AG10803 (cell line): Measurements from ENCODE around the gene TK1.

ENCODE experiments used
- DNase-seq: peaks from one replicate; pipeline ENCODE4 v3.0.0; 2010; ENCODE audit warnings: low read depth
- H3K4me3 ChIP-seq: 2 replicates; pipeline ENCODE4 v1.5.1; 2011; ENCODE audit warnings: mild to moderate bottlenecking, low read length, control low read depth
- CTCF ChIP-seq: conservative IDR thresholded peaks from 2 replicates; pipeline ENCODE4 v1.5.1; 2011; ENCODE audit warnings: mild to moderate bottlenecking, low read length, control low read depth, inconsistent platforms

The TK1 gene

GRCh38 chr17:78183916-78184315 lies 2.9 kb downstream of the TK1 start:
- no peak overlapping the region for H3K4me3 ChIP-seq
- no peak for TF ChIP-seq CTCF
- DNase-seq, result no peak

GRCh38 chr17:78182504-78182903 lies 4.3 kb downstream of the TK1 start:
- DNase-seq, result no peak
- no peak overlapping the region for H3K4me3 ChIP-seq
- TF ChIP-seq CTCF, result no peak

- DNase-seq, result no peak
Measured at GRCh38 chr17:78180508-78180907, 6.3 kb downstream of the TK1 start.

GRCh38 chr17:78180083-78180482 lies 6.8 kb downstream of the TK1 start:
- H3K4me3 ChIP-seq, result no peak overlapping the region
- no peak for DNase-seq
- TF ChIP-seq CTCF, result no peak

More at GRCh38 chr17:78180508-78180907, 6.3 kb downstream of the TK1 start:
- H3K4me3 ChIP-seq, result no peak overlapping the region
- no peak for TF ChIP-seq CTCF

GRCh38 chr17:78179372-78179771 lies 7.5 kb downstream of the TK1 start:
- DNase-seq, result peak; percentile 58
- H3K4me3 ChIP-seq, result no peak overlapping the region
- TF ChIP-seq CTCF, result no peak

GRCh38 chr17:78176548-78177025 lies 10.3 kb downstream of the TK1 start:
- no peak overlapping the region for H3K4me3 ChIP-seq
- DNase-seq, result peak; percentile 32

GRCh38 chr17:78175643-78175981 lies 11.2 kb downstream of the TK1 start:
- DNase-seq, result no peak
- H3K4me3 ChIP-seq, result no peak overlapping the region
- TF ChIP-seq CTCF, result no peak

More at GRCh38 chr17:78176548-78177025, 10.3 kb downstream of the TK1 start:
- peak; percentile 80 for TF ChIP-seq CTCF
